ENCODE results near the gene EDC3.

The EDC3 gene

DNA sequence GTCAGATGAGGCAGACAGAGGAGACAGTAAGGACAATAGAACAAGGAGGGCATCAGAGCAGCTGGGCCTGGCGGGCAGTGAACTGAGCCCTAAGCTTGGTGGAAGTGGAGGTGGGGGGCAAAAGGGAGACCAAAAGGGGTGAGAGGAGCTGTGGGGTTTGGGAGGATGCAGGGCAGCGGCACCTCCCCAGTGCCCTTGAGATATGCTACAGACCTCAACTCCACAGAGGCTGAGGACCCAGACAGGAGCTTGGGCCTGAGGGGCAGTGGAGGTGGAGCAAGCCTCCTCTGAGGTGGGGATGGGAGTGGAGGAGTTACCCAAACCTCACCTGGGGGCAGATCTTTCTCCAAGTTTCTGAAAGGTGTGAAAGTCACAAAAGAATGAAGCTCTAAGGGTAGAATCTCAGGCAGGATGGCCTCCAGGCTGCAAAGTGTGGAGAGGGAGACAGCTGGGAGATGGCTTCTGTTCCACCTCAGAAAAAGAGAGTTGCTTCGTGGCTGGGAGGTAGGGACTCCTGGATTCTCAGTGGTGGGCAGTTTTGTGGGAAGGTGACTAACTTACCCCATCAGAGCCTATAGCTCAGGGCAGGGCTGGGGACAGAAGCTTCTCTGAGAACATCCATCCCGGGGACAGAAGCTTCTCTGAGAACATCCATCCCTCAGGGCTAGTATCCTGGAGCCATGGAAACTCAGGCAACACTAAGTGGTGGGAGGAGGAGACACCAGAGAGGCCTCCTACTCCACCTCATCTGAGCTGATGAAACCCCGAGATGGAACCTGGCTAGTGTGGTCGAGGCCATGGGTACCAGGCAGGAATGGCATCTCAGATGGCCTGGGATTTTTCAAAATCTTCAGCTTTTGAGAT lies 82.5 kb downstream of the EDC3 start:
- H3K4me3 ChIP-seq (ENCODE audit: low read depth, low read length) = no peak overlapping the region
- DNase-seq (ENCODE audit: low read depth) = no peak
- TF ChIP-seq, protein P1, sequence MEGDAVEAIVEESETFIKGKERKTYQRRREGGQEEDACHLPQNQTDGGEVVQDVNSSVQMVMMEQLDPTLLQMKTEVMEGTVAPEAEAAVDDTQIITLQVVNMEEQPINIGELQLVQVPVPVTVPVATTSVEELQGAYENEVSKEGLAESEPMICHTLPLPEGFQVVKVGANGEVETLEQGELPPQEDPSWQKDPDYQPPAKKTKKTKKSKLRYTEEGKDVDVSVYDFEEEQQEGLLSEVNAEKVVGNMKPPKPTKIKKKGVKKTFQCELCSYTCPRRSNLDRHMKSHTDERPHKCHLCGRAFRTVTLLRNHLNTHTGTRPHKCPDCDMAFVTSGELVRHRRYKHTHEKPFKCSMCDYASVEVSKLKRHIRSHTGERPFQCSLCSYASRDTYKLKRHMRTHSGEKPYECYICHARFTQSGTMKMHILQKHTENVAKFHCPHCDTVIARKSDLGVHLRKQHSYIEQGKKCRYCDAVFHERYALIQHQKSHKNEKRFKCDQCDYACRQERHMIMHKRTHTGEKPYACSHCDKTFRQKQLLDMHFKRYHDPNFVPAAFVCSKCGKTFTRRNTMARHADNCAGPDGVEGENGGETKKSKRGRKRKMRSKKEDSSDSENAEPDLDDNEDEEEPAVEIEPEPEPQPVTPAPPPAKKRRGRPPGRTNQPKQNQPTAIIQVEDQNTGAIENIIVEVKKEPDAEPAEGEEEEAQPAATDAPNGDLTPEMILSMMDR (IDR thresholded peaks at IDR 0.05; ENCODE audit: low read depth, low read length, missing control alignments) = no peak
- in situ Hi-C loops (cut with HindIII; ENCODE audit: low sequenced_read_pairs) = no loop called here

DNA sequence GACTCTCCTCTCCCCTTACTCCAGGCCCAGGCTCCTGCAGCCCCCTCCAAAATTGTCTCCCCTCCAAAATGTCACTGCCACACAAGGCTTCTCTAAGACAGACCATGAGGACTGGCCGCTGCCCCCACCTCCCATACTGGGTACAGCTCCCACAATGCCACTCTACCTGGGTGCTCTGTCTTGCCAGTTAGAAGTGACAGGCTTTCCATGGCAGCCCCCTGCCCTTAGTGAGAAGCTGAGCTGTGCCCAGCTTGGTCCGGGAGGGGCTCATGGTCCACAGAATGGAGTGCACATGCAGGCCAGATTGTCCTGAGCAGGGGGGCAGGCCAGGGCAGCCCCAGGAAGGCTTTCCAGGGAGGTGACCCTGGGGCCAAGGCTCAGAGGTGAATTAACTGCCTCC lies 83.1 kb downstream of the EDC3 start:
- TF ChIP-seq, protein P1 (IDR thresholded peaks at IDR 0.05; ENCODE audit: low read depth, low read length, missing control alignments) = no peak
- in situ Hi-C loops (cut with HindIII; ENCODE audit: low sequenced_read_pairs) = no loop called here
- H3K4me3 ChIP-seq (ENCODE audit: low read depth, low read length) = no peak overlapping the region
- DNase-seq (ENCODE audit: low read depth) = no peak

DNA sequence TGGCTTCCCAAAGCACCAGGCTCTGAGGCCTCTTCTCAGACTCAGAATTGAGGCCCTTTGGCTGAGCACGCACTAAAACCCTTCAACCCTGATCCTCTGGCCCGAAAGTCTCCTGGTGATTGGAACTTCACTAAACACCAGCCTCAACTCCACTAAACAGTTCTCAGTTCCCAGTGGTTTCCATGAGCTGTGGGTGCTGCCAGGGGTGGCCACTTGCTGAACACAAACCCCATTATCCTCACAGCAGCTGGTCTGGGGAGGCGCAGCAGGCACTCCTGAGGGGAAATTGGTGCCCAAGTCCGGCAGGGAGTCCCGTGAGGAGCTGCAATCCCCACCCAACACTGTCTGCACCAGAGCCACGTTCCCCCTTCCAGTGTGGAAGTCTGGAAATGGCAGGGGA lies 84.0 kb downstream of the EDC3 start:
- TF ChIP-seq, protein P1 (IDR thresholded peaks at IDR 0.05; ENCODE audit: low read depth, low read length, missing control alignments) = no peak
- DNase-seq (ENCODE audit: low read depth) = no peak
- in situ Hi-C loops (cut with HindIII; ENCODE audit: low sequenced_read_pairs) = no loop called here
- no peak overlapping the region for H3K4me3 ChIP-seq (ENCODE audit: low read depth, low read length)

DNA sequence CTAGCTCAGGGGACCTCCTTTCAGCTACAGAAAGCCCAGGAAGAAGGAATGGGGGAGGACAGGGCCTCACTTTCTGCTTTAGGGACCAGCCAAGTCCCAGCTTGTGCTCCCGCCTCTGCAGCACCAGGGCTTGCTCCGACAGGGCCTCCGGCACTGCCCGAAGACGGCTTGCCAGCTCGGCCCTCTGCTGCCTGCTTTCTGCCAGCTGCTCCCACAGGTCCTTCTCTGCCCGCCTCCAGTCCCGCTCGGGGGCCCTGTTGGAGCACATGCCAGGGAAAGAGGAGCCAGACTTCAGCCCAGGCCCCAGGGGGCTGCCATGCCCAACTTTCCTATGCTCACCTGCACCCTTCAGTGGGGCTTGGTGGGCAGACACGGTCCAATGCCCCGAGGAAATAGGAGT lies 84.5 kb downstream of the EDC3 start:
- no peak overlapping the region for H3K4me3 ChIP-seq (ENCODE audit: low read depth, low read length)
- no peak for DNase-seq (ENCODE audit: low read depth)
- TF ChIP-seq, protein P1 (IDR thresholded peaks at IDR 0.05; ENCODE audit: low read depth, low read length, missing control alignments) = no peak
- in situ Hi-C loops (cut with HindIII; ENCODE audit: low sequenced_read_pairs) = no loop called here

DNA sequence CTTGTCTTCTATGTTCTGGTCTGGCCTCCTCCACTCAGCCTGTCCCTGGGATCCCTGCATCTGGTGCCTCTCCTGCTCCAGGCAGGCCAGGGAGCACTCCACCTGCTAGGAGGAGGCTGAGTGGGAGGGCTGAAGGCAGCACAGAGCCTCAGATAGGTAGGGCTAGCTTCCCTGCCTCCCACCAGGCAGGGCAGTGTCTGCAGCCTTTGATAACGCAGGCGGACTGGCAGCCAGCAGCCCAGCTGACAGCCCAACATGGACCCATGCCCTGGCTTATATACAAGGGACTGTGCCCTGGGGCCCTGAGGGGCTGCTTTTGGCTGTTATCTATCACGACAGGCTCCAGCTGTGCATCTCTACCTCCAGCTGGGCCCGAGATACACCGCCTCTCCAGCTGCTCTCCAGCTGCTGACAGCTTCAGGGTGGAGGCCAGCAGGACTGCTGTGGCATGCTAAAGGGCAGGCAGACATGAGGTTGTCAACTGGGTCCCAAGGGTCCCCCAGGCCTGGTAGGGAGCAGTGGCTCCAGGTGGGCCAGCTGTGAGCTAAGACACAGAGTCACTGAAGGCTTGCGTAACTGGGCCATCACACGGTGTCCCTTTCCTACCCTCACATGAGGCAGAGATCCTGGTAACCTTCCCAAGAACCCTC lies 85.4 kb downstream of the EDC3 start:
- no peak overlapping the region for H3K4me3 ChIP-seq (ENCODE audit: low read depth, low read length)
- TF ChIP-seq, protein P1 (IDR thresholded peaks at IDR 0.05; ENCODE audit: low read depth, low read length, missing control alignments) = no peak
- in situ Hi-C loops (cut with HindIII; ENCODE audit: low sequenced_read_pairs) = no loop called here
- DNase-seq (ENCODE audit: low read depth) = no peak

DNA sequence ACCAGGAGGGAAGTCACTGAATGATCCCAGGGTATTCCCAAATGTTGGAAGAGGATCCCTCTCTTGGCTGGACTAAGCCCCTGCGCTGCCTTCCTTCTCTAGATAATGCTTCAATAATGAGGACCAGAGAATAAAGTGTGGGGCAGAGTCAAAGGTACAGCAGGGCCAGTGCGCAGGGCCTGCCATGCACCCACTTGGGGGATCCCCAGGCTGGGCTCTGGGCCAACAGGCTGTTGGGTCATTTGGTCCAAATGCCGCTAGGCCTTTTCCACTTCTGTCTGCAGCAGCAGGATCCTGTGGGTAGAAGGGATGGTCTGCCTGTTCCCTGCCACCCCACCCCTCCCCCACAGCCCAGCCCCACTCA lies 85.9 kb downstream of the EDC3 start:
- in situ Hi-C loops (cut with HindIII; ENCODE audit: low sequenced_read_pairs) = no loop called here

More for the DNA sequence above, 85.9 kb downstream of the EDC3 start:
- no peak for DNase-seq (ENCODE audit: low read depth)
- H3K4me3 ChIP-seq (ENCODE audit: low read depth, low read length) = no peak overlapping the region
- TF ChIP-seq, protein P1 (IDR thresholded peaks at IDR 0.05; ENCODE audit: low read depth, low read length, missing control alignments) = no peak

All from astrocyte of the cerebellum (primary cell).